SK-N-SH (cell line): ENCODE data around the gene KLHL2.
"Not testable (repeated sequence)": the region's sequence is repeated elsewhere in the genome, so short reads cannot be mapped to it uniquely, and the experiment has no call there.

ENCODE experiments used
- GABPA ChIP-seq: IDR thresholded peaks from 2 replicates; pipeline ENCODE4 v1.4.0; 2012; ENCODE audit warnings: low read depth, mild to moderate bottlenecking
- YY1 ChIP-seq: IDR thresholded peaks from 2 replicates; pipeline ENCODE4 v1.4.0; 2012; ENCODE audit warnings: low read depth, mild to moderate bottlenecking
- TF ChIP-seq, protein P1 (sequence below): fragments of 200-600 bp; sonication (generic); IDR thresholded peaks from 2 replicates; pipeline ENCODE4 v1.6.1; 2017; ENCODE audit warnings: antibody characterized with exemption, mild to moderate bottlenecking, moderate library complexity

DNA sequence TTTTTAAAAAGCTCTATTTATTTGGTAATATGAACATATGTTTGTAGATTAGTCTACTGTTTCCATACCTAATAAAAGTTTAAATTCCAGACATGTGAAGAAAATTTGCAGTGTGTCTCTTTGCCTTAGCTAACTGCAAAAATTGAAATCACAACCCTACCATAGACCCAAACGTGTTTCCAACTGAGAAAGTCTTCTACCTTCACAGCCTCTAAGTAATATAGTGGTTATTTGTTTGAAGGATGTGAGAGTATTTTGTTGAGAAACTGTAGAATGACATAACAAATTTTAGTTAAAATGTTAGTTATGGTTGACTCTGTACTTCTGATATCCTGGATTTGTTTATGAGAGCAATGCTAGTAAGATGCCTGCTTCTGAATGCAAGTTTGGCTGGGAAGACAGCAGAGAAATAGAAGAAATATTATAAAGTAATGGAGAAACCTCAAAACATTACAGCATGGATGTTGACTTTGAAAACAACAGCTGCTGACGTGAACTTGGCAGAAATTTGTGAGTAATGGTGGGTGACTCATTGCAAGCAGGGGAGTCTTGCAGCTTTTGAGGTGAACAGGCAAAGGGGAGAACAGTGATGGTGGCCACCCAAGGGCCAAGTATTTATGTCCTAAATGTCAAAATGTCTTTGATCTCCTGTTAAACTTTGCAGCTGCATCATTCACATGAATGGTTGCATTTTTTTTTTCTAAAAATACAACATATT lies 7.8 kb downstream of the KLHL2 start:
- TF ChIP-seq, protein P1, sequence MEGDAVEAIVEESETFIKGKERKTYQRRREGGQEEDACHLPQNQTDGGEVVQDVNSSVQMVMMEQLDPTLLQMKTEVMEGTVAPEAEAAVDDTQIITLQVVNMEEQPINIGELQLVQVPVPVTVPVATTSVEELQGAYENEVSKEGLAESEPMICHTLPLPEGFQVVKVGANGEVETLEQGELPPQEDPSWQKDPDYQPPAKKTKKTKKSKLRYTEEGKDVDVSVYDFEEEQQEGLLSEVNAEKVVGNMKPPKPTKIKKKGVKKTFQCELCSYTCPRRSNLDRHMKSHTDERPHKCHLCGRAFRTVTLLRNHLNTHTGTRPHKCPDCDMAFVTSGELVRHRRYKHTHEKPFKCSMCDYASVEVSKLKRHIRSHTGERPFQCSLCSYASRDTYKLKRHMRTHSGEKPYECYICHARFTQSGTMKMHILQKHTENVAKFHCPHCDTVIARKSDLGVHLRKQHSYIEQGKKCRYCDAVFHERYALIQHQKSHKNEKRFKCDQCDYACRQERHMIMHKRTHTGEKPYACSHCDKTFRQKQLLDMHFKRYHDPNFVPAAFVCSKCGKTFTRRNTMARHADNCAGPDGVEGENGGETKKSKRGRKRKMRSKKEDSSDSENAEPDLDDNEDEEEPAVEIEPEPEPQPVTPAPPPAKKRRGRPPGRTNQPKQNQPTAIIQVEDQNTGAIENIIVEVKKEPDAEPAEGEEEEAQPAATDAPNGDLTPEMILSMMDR: not testable (repeated sequence)
- TF ChIP-seq YY1, GABPA: not testable (repeated sequence)
